Hematopoietic multipotent progenitor cell treated with erythropoietin and hydrocortisone succinate and interleukin-3 and kit ligand, for 4 days (in vitro differentiated cells): Measurements from ENCODE around the gene ACSM2A.
"Not testable (repeated sequence)": the region's sequence is repeated elsewhere in the genome, so short reads cannot be mapped to it uniquely, and the experiment has no call there.

ENCODE experiments used
- DNase-seq: peaks from one replicate; pipeline ENCODE4 v3.0.0-alpha.2; 2015

ACSM2A gene

DNA sequence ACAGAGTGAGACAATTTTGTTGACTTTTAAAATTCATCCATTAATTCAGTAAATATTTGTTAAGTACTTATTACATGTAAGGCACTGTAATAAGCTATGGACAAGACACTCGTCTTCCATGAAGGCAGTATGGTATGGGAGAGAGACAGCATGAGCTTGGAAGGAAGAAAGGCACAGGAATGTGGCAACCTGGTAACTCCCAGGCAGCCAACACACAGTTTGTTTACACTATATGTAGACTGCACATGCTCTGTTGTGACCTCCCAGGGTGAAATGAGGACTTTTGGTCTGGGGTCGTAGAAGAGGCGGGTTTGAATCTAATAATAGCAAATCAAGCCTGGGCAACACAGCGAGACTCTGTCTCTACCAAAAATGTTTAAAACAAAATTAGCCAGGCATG, 9.0 kb downstream of the ACSM2A start:
- DNase-seq, result not testable (repeated sequence)

DNA sequence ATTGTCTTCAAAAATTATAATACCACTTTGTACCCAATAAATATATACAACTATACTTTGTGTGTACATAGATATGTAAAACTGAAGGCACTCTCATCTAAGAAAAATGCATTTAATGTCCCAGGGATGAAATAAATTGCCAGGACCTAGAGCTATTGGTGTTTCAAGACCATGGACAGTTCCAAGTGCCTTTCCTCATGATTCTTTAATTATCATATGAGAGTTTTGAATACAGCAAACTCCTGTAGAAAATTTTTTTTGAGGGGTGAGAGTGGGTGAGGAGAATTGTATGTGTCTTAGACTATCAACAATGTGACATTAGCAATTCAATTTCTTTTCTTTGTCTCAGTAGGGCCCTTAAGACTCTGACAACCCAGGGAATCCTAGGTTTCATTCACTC, 17.6 kb downstream of the ACSM2A start:
- DNase-seq, result not testable (repeated sequence)

- DNase-seq, result not testable (repeated sequence)
Observed at GRCh38 chr16:20469930-20470329, 18.6 kb downstream of the ACSM2A start.

DNA sequence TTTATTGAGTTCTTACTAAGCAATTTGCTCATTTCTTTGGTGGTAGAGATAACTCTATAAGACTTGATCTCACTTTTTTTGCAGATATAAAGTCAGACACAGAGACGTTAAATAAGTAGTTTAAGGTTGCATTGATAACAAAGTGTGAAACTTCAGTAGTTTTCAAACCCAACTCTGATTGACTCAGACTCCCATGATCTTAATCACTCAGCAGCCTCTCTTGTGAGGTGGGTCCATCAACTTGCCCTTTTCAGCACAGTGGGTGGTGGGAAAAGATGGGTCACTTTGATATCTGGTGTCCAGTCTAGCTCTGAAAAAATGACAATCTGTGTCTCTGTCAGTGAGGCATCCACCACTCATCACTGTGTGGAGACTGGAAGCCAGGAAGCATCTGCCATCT, 19.4 kb downstream of the ACSM2A start:
- not testable (repeated sequence) for DNase-seq

GRCh38 chr16:20477188-20477744, 25.9 kb downstream of the ACSM2A start:
- not testable (repeated sequence) for DNase-seq

- not testable (repeated sequence) for DNase-seq
Observed at GRCh38 chr16:20483989-20484388, 32.7 kb downstream of the ACSM2A start.

- DNase-seq, result no peak
Observed at GRCh38 chr16:20484726-20485125, 33.4 kb downstream of the ACSM2A start.

DNA sequence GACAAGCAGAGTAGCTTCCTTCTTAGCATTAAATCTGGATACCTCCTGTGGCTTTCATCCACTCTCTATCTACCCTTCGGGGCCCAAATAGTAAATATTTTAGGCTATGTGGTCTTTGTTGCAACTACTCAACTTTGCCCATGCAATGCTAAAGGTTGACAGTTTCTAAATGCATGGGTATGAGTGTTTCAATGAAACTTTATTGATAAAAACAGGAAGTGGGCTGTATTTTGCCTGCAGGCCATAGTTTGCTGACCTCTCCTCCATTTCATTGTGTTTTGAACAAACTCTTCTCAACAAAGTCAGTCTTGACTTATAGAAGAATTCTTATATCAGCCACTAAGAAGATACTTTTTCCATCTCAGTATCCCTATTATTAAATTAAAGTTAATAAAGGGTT, 34.1 kb downstream of the ACSM2A start:
- DNase-seq, result no peak

DNA sequence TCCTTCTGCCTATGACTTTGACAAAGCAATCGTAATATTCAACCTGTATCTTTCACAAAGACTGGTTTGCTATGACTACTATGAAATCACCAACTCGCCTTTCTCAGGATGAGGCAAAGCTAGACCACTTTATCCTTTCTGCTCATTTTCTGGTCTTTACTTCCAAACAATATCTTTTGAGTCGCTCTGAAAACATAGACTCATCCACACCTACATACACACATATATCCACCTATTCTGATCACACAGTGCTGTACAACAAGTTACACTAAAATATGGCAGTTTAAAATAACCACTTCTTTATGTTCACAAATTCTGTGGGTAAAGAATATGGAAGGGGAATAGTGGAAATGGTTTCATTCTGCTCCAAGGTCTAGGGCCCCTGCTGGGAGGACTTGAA, 39.7 kb downstream of the ACSM2A start:
- not testable (repeated sequence) for DNase-seq

DNA sequence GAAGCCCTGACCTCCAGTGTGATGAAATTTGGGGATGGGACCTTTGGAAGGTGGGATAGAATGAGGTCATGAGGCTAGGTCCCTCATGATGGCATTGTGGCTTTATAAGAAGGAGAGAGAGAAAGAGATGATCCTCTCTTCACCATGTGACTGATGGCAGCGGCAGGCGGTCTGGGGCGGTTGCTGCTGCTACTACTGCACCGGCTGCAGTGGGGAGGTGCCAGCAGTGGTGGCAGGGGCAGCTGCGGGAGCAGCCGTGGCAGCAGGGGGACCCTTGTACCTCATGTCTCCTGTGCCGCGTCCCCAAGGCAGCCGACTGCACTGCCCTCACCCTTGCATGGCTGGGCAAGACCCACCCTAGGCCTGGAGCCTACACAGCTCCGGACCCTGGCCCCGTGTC, 40.1 kb downstream of the ACSM2A start:
- not testable (repeated sequence) for DNase-seq

GRCh38 chr16:20504418-20504817, 53.1 kb downstream of the ACSM2A start:
- no peak for DNase-seq

- no peak for DNase-seq
Observed at GRCh38 chr16:20507280-20507679, 56.0 kb downstream of the ACSM2A start.

- no peak for DNase-seq
Observed at GRCh38 chr16:20510323-20510722, 59.0 kb downstream of the ACSM2A start.

DNA sequence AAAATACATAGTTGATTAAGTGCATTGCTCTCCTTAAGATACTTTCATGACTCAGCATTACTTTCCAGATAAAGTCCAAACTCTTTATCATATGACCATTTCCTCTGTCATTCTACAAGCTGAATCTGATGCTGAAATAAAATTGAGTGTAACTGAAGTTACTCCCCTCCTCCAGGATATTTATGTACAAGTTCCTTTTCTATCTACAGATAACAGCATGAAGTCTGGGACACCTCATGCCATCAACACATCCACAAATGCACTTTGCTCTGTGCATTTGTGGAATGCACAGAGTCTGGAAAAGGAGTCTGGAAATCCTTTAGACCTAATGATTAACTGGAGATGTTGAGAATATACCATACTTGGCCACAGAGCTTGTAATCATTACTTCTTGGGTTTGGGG, 64.4 kb downstream of the ACSM2A start:
- DNase-seq, result peak; percentile 11

DNA sequence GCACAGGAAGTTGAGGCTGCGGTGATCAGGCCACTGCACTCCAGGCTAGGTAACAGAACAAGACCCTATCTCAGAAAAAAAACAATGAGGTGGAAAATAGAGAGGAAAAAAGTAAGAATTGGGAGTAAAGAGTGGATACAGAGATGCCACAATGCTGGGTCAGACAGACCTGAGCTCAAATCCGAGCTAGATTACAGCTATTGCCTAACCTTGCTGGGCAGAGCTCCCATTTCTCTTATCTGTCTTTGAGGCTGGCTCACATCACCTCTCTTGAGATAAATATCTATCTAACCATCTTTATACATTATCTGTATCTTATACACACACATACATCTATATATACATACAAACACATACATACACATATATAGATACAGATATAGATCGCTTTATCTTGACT, 65.8 kb downstream of the ACSM2A start:
- DNase-seq, result peak; percentile 2

DNA sequence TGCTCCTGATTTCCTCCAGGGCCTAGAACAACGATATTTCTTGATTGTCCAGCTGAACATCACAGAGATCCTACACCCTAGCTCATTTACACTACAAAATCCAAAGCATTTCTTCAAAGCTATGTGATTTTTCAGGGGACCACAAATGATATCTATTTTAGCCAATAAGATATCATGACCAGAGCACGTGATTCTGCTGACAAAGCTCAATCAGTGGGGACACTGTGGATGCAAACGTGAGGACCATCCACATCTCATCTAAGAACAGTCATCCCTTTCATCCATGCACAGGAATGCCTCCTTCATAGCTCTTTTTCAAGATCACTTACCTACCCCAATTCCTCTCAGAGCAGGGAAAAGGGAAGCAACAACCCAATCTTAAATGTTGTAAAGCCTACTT, 67.9 kb downstream of the ACSM2A start:
- no peak for DNase-seq

DNA sequence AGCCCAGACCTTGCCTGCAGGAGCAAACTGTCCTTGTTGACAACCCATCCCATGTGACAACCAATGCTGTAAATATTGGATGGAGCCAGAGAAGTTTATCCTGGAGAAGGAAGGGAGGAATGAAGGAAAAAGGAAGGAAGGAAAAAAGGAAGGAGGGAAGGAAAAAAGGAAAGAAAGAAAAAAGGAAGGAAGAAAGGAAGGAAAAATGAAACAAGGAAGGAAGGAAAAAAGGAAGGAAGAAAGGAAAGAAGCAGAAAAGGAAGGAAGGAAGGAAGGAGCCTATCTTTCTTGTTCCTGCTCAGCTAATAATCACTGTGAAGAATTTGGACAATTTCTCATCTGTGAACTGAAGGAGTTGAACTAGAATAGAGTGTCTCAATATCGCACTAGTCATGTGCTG, 68.8 kb downstream of the ACSM2A start:
- no peak for DNase-seq

- not testable (repeated sequence) for DNase-seq
Observed at GRCh38 chr16:20531795-20532194, 80.5 kb downstream of the ACSM2A start.

DNA sequence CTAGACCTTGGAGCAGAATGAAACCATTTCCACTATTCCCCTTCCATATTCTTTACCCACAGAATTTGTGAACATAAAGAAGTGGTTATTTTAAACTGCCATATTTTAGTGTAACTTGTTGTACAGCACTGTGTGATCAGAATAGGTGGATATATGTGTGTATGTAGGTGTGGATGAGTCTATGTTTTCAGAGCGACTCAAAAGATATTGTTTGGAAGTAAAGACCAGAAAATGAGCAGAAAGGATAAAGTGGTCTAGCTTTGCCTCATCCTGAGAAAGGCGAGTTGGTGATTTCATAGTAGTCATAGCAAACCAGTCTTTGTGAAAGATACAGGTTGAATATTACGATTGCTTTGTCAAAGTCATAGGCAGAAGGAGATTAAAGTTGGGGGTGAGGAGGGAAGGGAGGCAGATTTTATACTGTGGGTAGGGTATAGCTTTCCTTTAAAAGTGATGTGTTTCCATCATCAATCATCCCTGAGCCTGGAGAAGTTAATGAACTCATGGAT, 81.0 kb downstream of the ACSM2A start:
- not testable (repeated sequence) for DNase-seq

DNA sequence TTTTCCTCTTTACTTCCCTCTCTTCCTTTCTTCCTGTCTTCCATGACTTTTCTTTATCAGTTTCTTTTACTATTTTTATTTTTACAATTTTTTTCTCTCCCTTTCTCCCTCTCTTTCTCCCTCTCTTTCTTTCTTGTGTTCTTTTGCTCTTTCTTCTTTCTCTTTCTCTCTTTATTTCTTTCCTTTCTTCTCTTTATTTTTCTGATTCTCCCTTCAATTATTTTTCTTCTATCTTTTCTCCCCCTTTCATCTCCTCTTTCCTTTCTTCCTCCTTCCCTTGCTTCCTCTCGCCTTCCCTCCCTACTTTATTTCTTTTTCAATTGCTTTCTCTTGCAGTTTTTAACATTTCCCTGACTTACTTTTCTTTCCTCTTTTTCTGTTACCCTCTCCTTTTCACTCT, 85.3 kb downstream of the ACSM2A start:
- not testable (repeated sequence) for DNase-seq
